ENCODE results near the gene PPP2R3B.
"Not testable (repeated sequence)": the region's sequence is repeated elsewhere in the genome, so short reads cannot be mapped to it uniquely, and the experiment has no call there.

Gene PPP2R3B

DNA sequence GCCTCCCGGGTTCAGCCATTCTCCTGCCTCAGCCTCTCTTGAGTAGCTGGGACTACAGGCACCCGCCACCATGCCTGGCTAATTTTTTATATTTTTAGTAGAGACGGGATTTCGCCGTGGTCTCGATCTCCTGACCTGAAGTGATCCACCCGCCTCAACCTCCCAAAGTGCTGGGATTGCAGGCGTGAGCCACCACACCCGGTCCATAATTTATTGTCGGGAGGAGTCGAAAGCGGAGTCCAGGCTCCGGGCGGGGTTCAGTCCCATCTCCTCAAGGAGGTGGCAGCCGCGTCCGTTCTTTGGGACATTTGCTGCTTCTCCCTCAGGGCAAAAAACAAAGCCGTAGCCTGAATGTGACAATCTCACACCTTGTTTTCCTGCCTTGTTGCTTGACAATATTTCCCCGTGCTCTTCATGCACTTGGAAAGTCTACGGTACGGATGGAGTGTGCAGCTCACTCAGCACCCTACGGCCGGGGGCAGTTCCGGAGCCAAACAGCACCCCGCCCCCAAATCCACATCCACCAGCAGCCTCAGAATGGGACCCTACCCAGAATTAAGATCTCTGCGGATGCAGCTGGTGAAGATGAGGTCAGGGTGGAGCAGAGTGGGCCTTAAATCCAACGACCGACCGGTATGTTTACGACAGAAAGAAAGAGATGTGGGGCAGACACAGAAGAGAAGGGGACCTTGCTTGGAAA, 77.7 kb downstream of the PPP2R3B start:
- no peak for TF ChIP-seq EZH2phosphoT487 (IDR thresholded peaks at IDR 0.05; ENCODE audit: low read depth)
- TF ChIP-seq, protein P1, sequence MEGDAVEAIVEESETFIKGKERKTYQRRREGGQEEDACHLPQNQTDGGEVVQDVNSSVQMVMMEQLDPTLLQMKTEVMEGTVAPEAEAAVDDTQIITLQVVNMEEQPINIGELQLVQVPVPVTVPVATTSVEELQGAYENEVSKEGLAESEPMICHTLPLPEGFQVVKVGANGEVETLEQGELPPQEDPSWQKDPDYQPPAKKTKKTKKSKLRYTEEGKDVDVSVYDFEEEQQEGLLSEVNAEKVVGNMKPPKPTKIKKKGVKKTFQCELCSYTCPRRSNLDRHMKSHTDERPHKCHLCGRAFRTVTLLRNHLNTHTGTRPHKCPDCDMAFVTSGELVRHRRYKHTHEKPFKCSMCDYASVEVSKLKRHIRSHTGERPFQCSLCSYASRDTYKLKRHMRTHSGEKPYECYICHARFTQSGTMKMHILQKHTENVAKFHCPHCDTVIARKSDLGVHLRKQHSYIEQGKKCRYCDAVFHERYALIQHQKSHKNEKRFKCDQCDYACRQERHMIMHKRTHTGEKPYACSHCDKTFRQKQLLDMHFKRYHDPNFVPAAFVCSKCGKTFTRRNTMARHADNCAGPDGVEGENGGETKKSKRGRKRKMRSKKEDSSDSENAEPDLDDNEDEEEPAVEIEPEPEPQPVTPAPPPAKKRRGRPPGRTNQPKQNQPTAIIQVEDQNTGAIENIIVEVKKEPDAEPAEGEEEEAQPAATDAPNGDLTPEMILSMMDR (IDR thresholded peaks at IDR 0.05; ENCODE audit: low read depth, low read length), result no peak
- Histone ChIP-seq H3K9ac (ENCODE audit: low read length) (no peak overlapping the region), H3K27me3 (ENCODE audit: low read depth, low read length) (no peaks in the 10 kb centered on the region), H3K4me3 (ENCODE audit: low read length) (no peak overlapping the region), H3K4me2 (ENCODE audit: low read length) (no peak overlapping the region), H4K20me1 (ENCODE audit: insufficient read depth, low read length) (peaks cover 23% of the 10 kb centered on the region), H3K4me1 (ENCODE audit: low read length) (no peaks in the 10 kb centered on the region), H3K79me2 (ENCODE audit: low read length) (peaks cover 6% of the 10 kb centered on the region), H3K27ac (ENCODE audit: low read length) (no peak overlapping the region), H3K36me3 (replicated peaks; ENCODE audit: low read depth, low read length) (peaks cover 72% of the 10 kb centered on the region), H2AFZ (ENCODE audit: low read depth, low read length) (no peak overlapping the region), H3K9me3 (ENCODE audit: insufficient read depth, low read length) (no peaks in the 10 kb centered on the region)

DNA sequence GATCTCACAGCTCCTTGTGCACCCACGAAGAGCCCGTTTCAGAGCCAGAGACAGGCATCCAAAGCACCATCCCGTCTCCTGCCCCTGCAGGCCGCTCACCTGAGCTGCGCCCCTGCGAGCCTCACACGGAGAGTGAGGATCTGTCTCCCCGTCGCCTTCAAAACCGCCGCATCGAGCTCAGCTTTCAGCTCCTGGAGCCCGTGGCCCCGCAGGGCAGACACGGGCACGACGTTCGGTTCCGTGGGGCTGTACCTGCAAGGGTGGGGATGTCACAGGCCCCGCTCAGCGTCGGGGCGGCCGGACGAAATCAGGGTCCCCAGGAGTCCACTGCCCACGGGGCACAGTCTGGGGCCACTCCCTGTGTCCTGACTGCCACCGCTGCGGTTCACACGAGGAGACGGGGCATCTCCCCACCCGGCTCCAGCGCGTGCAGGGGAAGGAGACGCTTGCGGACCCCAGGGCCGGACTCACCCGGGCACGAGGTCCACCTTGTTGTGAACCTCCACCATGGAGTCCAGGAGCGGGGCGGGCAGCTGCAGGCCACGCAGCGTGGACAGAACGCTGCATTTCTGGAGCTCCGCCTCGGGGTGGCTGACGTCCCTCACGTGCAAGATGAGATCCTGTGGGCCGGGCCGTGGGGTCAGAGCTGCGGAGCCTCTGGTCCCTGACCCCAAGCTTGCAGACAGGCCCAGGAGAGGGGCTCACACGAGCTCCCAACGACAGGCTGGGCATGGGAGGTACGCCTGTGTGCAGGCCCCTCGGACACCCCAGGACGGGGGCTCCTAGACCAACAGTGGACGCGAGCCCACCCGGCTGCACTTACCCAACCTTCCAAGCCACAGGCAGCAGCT, 79.2 kb downstream of the PPP2R3B start:
- no peak for TF ChIP-seq EZH2phosphoT487 (IDR thresholded peaks at IDR 0.05; ENCODE audit: low read depth)
- TF ChIP-seq, protein P1 (IDR thresholded peaks at IDR 0.05; ENCODE audit: low read depth, low read length), result no peak
- no peak overlapping the region for H3K27ac ChIP-seq (ENCODE audit: low read length)
- H2AFZ ChIP-seq (ENCODE audit: low read depth, low read length), result no peak overlapping the region
- H3K4me2 ChIP-seq (ENCODE audit: low read length), result no peak overlapping the region
- H3K4me1 ChIP-seq (ENCODE audit: low read length), result no peaks in the 10 kb centered on the region
- peaks cover 6% of the 10 kb centered on the region for H3K79me2 ChIP-seq (ENCODE audit: low read length)
- H4K20me1 ChIP-seq (ENCODE audit: insufficient read depth, low read length), result peaks cover 29% of the 10 kb centered on the region
- no peak overlapping the region for H3K4me3 ChIP-seq (ENCODE audit: low read length)
- no peaks in the 10 kb centered on the region for H3K9me3 ChIP-seq (ENCODE audit: insufficient read depth, low read length)
- H3K27me3 ChIP-seq (ENCODE audit: low read depth, low read length), result no peaks in the 10 kb centered on the region
- H3K9ac ChIP-seq (ENCODE audit: low read length), result no peak overlapping the region
- H3K36me3 ChIP-seq (replicated peaks; ENCODE audit: low read depth, low read length), result peaks cover 67% of the 10 kb centered on the region

DNA sequence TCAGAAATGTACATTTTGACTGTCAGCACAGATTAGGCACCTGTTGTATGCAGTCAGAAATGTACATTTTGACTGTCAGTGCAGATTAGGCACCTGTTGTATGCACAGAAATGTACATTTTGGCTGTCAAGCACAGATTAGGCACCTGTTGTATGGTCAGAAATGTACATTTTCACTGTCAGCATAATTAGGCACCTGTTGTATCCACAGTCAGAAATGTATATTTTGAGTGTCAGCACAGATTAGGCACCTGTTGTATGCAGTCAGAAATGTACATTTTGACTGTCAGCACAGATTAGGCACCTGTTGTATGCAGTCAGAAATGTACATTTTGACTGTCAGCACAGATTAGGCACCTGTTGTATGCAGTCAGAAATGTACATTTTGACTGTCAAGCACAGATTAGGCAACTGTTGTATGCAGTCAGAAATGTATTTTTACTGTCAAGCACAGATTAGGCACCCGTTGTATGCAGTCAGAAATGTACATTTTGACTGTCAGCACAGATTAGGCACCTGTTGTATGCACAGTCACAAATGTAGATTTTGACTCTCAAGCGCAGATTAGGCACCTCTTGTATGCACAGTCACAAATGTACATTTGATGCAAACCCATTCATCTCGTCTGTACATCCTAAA, 80.0 kb downstream of the PPP2R3B start:
- not testable (repeated sequence) for H3K4me3 ChIP-seq (ENCODE audit: low read length); H3K79me2 ChIP-seq (ENCODE audit: low read length); H3K4me1 ChIP-seq (ENCODE audit: low read length); H3K9ac ChIP-seq (ENCODE audit: low read length); H3K27ac ChIP-seq (ENCODE audit: low read length); H3K9me3 ChIP-seq (ENCODE audit: insufficient read depth, low read length); H2AFZ ChIP-seq (ENCODE audit: low read depth, low read length); H3K27me3 ChIP-seq (ENCODE audit: low read depth, low read length); H3K4me2 ChIP-seq (ENCODE audit: low read length)
- peaks cover 68% of the 10 kb centered on the region for H3K36me3 ChIP-seq (replicated peaks; ENCODE audit: low read depth, low read length)
- peaks cover 29% of the 10 kb centered on the region for H4K20me1 ChIP-seq (ENCODE audit: insufficient read depth, low read length)

DNA sequence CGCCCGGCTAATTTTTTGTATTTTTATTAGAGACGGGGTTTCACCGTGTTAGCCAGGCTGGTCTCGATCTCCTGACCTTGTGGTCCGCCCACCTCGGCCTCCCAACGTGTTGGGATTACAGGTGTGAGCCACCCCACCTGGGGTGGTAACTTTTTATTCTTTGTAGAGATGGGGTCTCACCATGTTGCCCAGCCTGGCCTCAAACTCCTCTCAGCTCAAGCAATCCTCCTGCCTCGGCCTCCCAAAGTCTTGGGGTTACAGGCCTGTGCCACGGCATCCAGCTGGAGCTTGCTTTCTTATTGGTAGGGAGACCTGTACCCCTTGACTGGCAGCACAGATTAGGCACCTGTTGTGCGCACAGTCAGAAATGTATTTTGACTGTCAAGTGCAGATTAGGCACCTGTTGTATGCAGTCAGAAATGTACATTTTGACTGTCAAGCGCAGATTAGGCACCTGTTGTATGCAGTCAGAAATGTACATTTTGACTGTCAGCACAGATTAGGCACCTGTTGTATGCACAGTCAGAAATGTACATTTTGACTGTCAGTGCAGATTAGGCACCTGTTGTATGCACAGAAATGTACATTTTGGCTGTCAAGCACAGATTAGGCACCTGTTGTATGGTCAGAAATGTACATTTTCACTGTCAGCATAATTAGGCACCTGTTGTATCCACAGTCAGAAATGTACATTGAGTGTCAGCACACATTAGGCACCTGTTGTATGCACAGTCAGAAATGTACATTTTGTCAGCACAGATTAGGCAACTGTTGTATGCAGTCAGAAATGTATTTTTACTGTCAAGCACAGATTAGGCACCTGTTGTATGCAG, 80.7 kb downstream of the PPP2R3B start:
- H3K27ac ChIP-seq (ENCODE audit: low read length); H3K27me3 ChIP-seq (ENCODE audit: low read depth, low read length); H3K9ac ChIP-seq (ENCODE audit: low read length); H3K4me1 ChIP-seq (ENCODE audit: low read length); H2AFZ ChIP-seq (ENCODE audit: low read depth, low read length); H3K9me3 ChIP-seq (ENCODE audit: insufficient read depth, low read length); H3K79me2 ChIP-seq (ENCODE audit: low read length); H3K4me2 ChIP-seq (ENCODE audit: low read length); H3K4me3 ChIP-seq (ENCODE audit: low read length): not testable (repeated sequence)
- peaks cover 65% of the 10 kb centered on the region for H3K36me3 ChIP-seq (replicated peaks; ENCODE audit: low read depth, low read length)
- peaks cover 29% of the 10 kb centered on the region for H4K20me1 ChIP-seq (ENCODE audit: insufficient read depth, low read length)
